ENCODE data around the gene ABHD2.

GRCh38 chr15:89141885-89142284 lies 53.6 kb downstream of the ABHD2 start:
- TF ChIP-seq GATA2 (IDR thresholded peaks at IDR 0.05; ENCODE audit: low read depth, low read length) (no peak), GATA3 (IDR thresholded peaks at IDR 0.05; ENCODE audit: low read depth, low read length) (no peak)
